ENCODE results near the gene WRAP53.

DNA sequence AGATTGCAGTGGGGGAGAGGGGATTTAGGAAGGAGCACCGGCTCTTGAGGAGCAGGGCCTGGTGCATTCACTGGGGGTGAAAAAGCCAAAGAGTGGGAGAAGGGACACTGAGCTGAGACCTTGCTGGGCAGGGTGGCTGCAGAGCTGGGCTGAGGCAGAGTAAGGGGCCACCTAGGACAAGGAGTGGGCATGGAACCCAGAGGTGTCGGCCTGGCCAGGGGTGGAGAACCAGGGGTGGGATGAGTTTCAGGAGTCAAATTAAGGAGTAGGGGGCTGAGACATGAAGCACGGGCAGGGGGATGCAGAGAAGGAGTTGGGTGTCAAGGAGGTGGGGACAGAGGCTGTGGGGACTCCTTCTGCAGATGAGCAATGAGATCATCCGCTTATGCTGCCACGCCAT, 49.3 kb downstream of the WRAP53 start:
- TF ChIP-seq CTCF (conservative IDR thresholded peaks at IDR 0.05 in 1 of 2, IDR thresholded peaks at IDR 0.05 in 1 of 2; ENCODE audit: extremely low read depth in 1 of 2, insufficient read depth in 1 of 2, low read depth in 1 of 2, low read length in 2 of 2) (no peak), EZH2 (IDR thresholded peaks at IDR 0.05; ENCODE audit: borderline replicate concordance, low read length) (no peak)

Measured in mammary epithelial cell (primary cell).